Endothelial cell of umbilical vein (primary cell): ENCODE data around the gene NDC80. TPM values are rescaled to one million over a fixed set of nuclear protein-coding genes. Genes with fewer than 3 reads are reported as not detected.

Experiments used
- BruUV-seq: library from RNA; stranded (reverse); fragments of 400-500 nt; replicated peaks from 2 replicates; lab custom pipeline; 2021; lab: Mats Ljungman, UMichigan
- CTCF ChIA-PET: fragments of 300-600, 350-600 bp; sonication (Branson Sonifier 250); formaldehyde crosslinking; loops from one replicate; lab custom pipeline; 2021; ENCODE audit warnings: antibody characterized with exemption, inconsistent platforms; lab: Charles Lee
- POLR2A ChIA-PET: fragments of 300-600, 350-600 bp; sonication (Branson Sonifier 250); formaldehyde crosslinking; loops from one replicate; lab custom pipeline; 2021; ENCODE audit warnings: antibody characterized with exemption, inconsistent platforms; lab: Charles Lee
- DNase-seq: peaks from one replicate; pipeline ENCODE4 v3.0.0-alpha.2; 2011; ENCODE audit warnings: low read depth, low spot score
- FAIRE-seq: peaks from 2 replicates; lab custom pipeline; 2011; peaks lifted over from hg19 to GRCh38; lab: Jason Lieb, UNC
- H2AFZ ChIP-seq: 2 replicates; pipeline ENCODE4 v1.6.0; 2012; ENCODE audit warnings: low read depth, low read length, control low read depth, inconsistent platforms
- H3K27ac ChIP-seq: 2 replicates; pipeline ENCODE4 v1.5.1; 2011; ENCODE audit warnings: low read depth, mild to moderate bottlenecking, control low read depth, low read length, moderate library complexity; ENCODE audit not compliant: insufficient read depth
- H3K27me3 ChIP-seq, 2 experiments: 2 replicates each; pipeline versions ENCODE4 v1.6.0 to v1.6.1; 2011; ENCODE audit warnings: low read length in 2 of 2, mixed read lengths in 1 of 2; ENCODE audit not compliant: control insufficient read depth in 2 of 2, insufficient read depth in 2 of 2
- H3K36me3 ChIP-seq, 2 experiments: 2 replicates in 1 of 2; 3 replicates in 1 of 2; pipeline ENCODE4 v1.5.1; 2011; ENCODE audit warnings: low read length in 2 of 2, mild to moderate bottlenecking in 1 of 2, moderate library complexity in 1 of 2; ENCODE audit not compliant: control insufficient read depth in 2 of 2, insufficient read depth in 2 of 2; ENCODE audit errors: extremely low read depth in 1 of 2
- H3K4me1 ChIP-seq: 3 replicates; pipeline ENCODE4 v1.5.1; 2011; ENCODE audit warnings: mild to moderate bottlenecking, low read length; ENCODE audit not compliant: control insufficient read depth, insufficient read depth; ENCODE audit errors: extremely low read depth
- H3K4me2 ChIP-seq: 2 replicates; pipeline ENCODE4 v1.6.1; 2011; ENCODE audit warnings: low read length, control low read depth, mixed read lengths; ENCODE audit not compliant: insufficient read depth
- H3K4me3 ChIP-seq, 3 experiments: fragments of 200-600 bp in 1 of 3; sonication (generic), shearing (Covaris generic) in 1 of 3; replicated peaks in 1 of 3; 2 replicates each; pipeline ENCODE4 v1.5.1; 2011 to 2016; ENCODE audit warnings: control low read depth in 3 of 3, low read length in 3 of 3, mild to moderate bottlenecking in 2 of 3, inconsistent platforms in 1 of 3, low read depth in 1 of 3, moderate library complexity in 1 of 3; ENCODE audit not compliant: insufficient read depth in 1 of 3
- H3K79me2 ChIP-seq: 2 replicates; pipeline ENCODE4 v1.6.0; 2012; ENCODE audit warnings: low read length, inconsistent platforms; ENCODE audit not compliant: control insufficient read depth, insufficient read depth
- H3K9ac ChIP-seq: replicated peaks from 2 replicates; pipeline ENCODE3; 2011; ENCODE audit warnings: low read length, control low read depth; ENCODE audit not compliant: insufficient read depth; ENCODE audit errors: extremely low read depth
- H3K9me1 ChIP-seq: replicated peaks from 3 replicates; pipeline ENCODE4 v1.6.0; 2011; ENCODE audit warnings: mild to moderate bottlenecking, low read length; ENCODE audit not compliant: control insufficient read depth, insufficient read depth; ENCODE audit errors: extremely low read depth
- H3K9me3 ChIP-seq: replicated peaks from 2 replicates; pipeline ENCODE4 v1.5.1; 2012; ENCODE audit warnings: low read length, inconsistent platforms; ENCODE audit not compliant: control insufficient read depth, insufficient read depth
- H4K20me1 ChIP-seq: replicated peaks from 2 replicates; pipeline ENCODE3; 2011; ENCODE audit warnings: mild to moderate bottlenecking, low read length; ENCODE audit not compliant: control insufficient read depth, insufficient read depth; ENCODE audit errors: extremely low read depth
- EZH2 ChIP-seq: IDR thresholded peaks from 2 replicates; pipeline ENCODE4 v1.6.1; 2012; ENCODE audit warnings: borderline replicate concordance, low read depth, mild to moderate bottlenecking, moderate library complexity, low read length, inconsistent platforms; ENCODE audit not compliant: severe bottlenecking
- FOS ChIP-seq: IDR thresholded peaks from 2 replicates; pipeline ENCODE4 v1.6.1; 2011; ENCODE audit warnings: mild to moderate bottlenecking, low read length, moderate library complexity, borderline replicate concordance; ENCODE audit not compliant: insufficient read depth
- GATA2 ChIP-seq: IDR thresholded peaks from 2 replicates; pipeline ENCODE4 v1.7.0; 2011; ENCODE audit warnings: low read depth, mild to moderate bottlenecking, moderate library complexity, mixed read lengths, low read length; ENCODE audit not compliant: insufficient read length, insufficient read depth
- JUN ChIP-seq: IDR thresholded peaks from 2 replicates; pipeline ENCODE4 v1.6.1; 2011; ENCODE audit warnings: borderline replicate concordance, low read depth; ENCODE audit not compliant: insufficient read length, insufficient read depth
- MYC ChIP-seq: IDR thresholded peaks from one replicate; pipeline ENCODE4 v1.6.1; 2011; ENCODE audit warnings: mild to moderate bottlenecking, low read depth, low read length
- POLR2A ChIP-seq: IDR thresholded peaks from 2 replicates; pipeline ENCODE4 v1.6.1; 2012; ENCODE audit warnings: low read depth, mild to moderate bottlenecking, control low read depth, low read length
- POLR2AphosphoS5 ChIP-seq: IDR thresholded peaks from 2 replicates; pipeline ENCODE4 v1.6.1; 2012; ENCODE audit warnings: low read depth, mild to moderate bottlenecking, control low read depth, low read length, moderate library complexity; ENCODE audit not compliant: insufficient read depth
- dilution Hi-C: fragments of 300-500 bp; cut with MboI; formaldehyde crosslinking; loops from one replicate; pipeline ENCODE4 v1.15.0; 2019; ENCODE audit warnings: low sequenced_read_pairs; ENCODE audit not compliant: extremely low pct_ligation_motif_present
- intact Hi-C: fragments of 100-400 bp; cut with micrococcal nuclease; formaldehyde crosslinking; loops from one replicate; pipeline ENCODE4 v1.10.0; 2022
- polyA plus RNA-seq, 4 experiments: library from polyadenylated mRNA; depleted of rRNA in 3 of 4; stranded (reverse) in 3 of 4; unstranded in 1 of 4; fragments of >200 nt; gene quantifications; 2 replicates each; pipeline versions ENCODE4 v1.2.1 to v1.2.3, GENCODE V29; 2011 to 2012; ENCODE audit warnings: missing spikeins in 1 of 4
- total RNA-seq: library from RNA; stranded (reverse); gene quantifications from 2 replicates; pipeline ENCODE4 v1.2.3, GENCODE V29; 2021
- TF ChIP-seq, protein P1 (sequence below), 2 donors: IDR thresholded peaks; 1 replicate in 1 of 2; 2 replicates in 1 of 2; pipeline ENCODE4 v1.5.1; 2011; ENCODE audit warnings: low read length in 2 of 2, mild to moderate bottlenecking in 2 of 2, moderate library complexity in 2 of 2, control low read depth in 1 of 2, inconsistent platforms in 1 of 2, low read depth in 1 of 2; ENCODE audit not compliant: insufficient read depth in 1 of 2; ENCODE audit errors: extremely low read depth in 1 of 2
- TF ChIP-seq, protein P2 (sequence below): IDR thresholded peaks from 2 replicates; pipeline ENCODE4 v1.6.1; 2011; ENCODE audit not compliant: insufficient read depth, insufficient read length

Gene NDC80
- total and polyA plus RNA-seq, 2 donors (not counting 3 experiments of a cell fraction or from before 2014, with no cell fraction given): 6.2 to 43.2 TPM

DNA sequence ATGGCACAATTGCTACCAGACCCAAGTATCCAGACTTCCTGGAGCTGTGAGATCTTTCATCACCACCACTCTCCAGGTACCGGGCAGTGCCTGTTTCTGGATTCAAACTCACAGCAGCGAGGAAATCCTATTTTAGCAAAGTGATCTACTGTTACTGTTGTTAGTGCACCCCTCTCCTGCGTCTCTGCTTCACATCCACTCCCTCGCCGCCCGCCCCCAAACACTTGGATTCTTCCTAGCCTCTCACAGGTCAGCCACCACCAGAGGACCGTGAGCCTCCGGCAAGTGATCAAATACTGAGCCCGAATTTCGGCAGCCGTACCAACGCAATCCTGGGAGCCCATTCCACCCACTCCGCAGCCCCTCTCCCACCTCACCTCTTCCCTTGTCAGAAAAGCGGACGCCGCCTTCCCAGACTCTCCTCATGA lies 571 bp upstream of the NDC80 start:
- peak overlapping the region; percentile 73 for H3K4me2 ChIP-seq
- peaks cover 62% of the 10 kb centered on the region for H3K79me2 ChIP-seq
- ChIA-PET POLR2A (interaction anchor here (1.1 kb wide), 1 partner anchor 675 kb away, joined by 3 read pairs; no protein-coding TSS in a partner anchor), CTCF (interaction anchor here (0.7 to 1.3 kb wide), 2 partner anchors 28 to 195 kb away, joined by 3 to 5 read pairs; no protein-coding TSS in a partner anchor)
- no peak for FAIRE-seq
- peaks cover 0 to 2% of the 10 kb centered on the region in 2 experiments for H3K36me3 ChIP-seq
- no peaks in the 10 kb centered on the region for H3K27me3 ChIP-seq
- dilution Hi-C loops: no loop called here
- TF ChIP-seq POLR2AphosphoS5 (no peak), POLR2A (no peak), JUN (no peak), EZH2 (no peak), MYC (no peak), GATA2 (no peak), FOS (no peak)
- TF ChIP-seq, protein P1, sequence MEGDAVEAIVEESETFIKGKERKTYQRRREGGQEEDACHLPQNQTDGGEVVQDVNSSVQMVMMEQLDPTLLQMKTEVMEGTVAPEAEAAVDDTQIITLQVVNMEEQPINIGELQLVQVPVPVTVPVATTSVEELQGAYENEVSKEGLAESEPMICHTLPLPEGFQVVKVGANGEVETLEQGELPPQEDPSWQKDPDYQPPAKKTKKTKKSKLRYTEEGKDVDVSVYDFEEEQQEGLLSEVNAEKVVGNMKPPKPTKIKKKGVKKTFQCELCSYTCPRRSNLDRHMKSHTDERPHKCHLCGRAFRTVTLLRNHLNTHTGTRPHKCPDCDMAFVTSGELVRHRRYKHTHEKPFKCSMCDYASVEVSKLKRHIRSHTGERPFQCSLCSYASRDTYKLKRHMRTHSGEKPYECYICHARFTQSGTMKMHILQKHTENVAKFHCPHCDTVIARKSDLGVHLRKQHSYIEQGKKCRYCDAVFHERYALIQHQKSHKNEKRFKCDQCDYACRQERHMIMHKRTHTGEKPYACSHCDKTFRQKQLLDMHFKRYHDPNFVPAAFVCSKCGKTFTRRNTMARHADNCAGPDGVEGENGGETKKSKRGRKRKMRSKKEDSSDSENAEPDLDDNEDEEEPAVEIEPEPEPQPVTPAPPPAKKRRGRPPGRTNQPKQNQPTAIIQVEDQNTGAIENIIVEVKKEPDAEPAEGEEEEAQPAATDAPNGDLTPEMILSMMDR (IDR thresholded peaks at IDR 0.05; ENCODE audit: extremely low read depth in 1 of 2, insufficient read depth in 1 of 2, low read depth in 1 of 2, low read length in 2 of 2): no peak
- TF ChIP-seq, protein P2, sequence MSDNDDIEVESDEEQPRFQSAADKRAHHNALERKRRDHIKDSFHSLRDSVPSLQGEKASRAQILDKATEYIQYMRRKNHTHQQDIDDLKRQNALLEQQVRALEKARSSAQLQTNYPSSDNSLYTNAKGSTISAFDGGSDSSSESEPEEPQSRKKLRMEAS: no peak
- peak overlapping the region; percentile 80 to 92 (median 89) for H3K4me3 ChIP-seq
- TSS peak; percentile 53 for BruUV-seq
- no peaks in the 10 kb centered on the region for H4K20me1 ChIP-seq
- no peak for DNase-seq
- H2AFZ ChIP-seq: peak overlapping the region; percentile 71
- no peaks in the 10 kb centered on the region for H3K9me3 ChIP-seq
- peak overlapping the region; percentile 92 for H3K27ac ChIP-seq
- H3K9ac ChIP-seq: peak overlapping the region; percentile 91
- peaks cover 32% of the 10 kb centered on the region for H3K4me1 ChIP-seq
- no peaks in the 10 kb centered on the region for H3K9me1 ChIP-seq
- intact Hi-C loops: loop anchor here (1.0 to 5.0 kb wide), 4 partner anchors 54 to 877 kb away; partner anchors contain the start of genes MYL12A and SMCHD1
